GM12874 (cell line): ENCODE results near the gene FABP1.

Experiments
- CTCF ChIP-seq: IDR thresholded peaks from 2 replicates; pipeline ENCODE4 v1.5.1; 2011; ENCODE audit warnings: low read depth, mild to moderate bottlenecking, control low read depth, low read length, moderate library complexity; ENCODE audit not compliant: insufficient read depth

FABP1 gene

GRCh38 chr2:88127638-88127887, 299 bp downstream of the FABP1 start:
- no peak for TF ChIP-seq CTCF

DNA sequence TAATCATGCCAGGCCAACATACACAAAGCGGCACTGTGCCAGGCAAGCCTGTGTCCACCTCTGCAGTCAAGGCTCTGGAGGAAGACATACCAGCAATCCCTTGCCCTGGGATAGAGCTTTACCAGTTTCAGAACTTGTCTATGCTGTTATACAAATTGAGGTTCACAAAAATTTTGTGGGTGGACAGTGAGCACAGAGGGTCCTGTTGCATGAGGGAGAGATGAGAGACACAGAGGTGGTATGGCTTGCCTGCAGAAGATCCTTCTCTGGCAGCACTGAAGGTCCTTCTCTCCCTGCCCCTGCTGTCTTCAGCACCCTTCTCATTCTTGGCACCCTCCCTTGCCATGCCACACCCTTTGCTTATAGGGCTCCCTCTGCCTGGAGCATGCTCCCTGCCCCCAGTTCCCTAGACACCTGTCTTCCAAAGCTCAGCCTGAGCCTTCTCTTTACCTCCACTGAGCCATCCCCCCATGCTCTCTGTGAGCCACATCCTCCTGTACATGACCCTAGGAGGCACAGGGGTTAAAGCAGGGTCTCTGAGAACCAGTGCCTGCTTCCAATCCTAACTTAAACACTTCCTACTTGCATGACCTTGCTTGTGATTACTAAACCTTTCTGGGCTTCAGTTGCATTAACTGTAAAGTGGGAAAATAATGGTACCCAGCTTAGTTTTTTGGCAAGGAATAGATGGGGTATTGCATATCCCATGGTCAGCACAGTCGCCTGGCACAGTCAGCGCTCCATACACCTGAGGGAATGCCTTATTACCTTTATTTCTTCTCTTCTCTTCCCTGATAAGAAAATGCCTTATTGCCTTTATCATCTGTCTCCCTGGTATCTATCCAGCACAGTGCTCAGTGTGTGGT, 857 bp downstream of the FABP1 start:
- no peak for TF ChIP-seq CTCF

DNA sequence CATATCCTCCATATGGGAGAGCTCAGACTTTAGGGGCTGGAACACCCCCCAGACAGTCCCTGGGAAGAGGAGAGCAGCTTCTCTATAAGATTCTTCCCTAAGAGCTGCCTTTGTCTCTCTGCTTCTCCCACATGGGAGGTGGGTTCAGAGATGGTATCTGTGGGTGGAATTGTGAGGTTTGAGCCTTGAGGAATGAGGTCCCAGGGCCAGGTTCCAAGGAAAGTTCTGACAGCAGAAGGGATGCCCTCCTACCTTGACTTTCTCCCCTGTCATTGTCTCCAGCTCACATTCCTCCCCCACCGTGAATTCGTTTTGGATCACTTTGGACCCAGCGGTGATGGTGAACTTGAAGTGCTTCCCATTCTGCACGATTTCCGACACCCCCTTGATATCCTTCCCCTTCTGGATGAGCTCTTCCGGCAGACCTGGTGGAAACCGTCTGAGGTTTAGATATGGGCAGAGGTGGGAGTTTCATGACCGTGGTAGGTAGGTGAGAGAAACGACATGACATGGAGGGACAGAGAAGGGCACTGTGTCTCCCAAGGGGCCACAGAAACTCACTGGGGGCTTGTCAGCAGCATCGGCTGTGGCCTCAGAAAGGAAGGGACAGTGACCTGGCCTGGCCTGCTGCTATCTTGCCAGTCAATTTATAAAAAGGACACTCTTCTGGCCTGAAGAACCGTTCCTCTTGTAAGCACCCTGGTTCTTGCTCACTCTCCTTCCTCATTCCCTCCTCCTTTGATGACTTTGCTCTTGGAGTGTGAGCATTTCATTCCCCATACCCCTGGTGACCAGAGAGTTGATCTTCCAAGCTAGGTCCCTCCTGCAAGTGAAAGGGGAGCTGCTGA, 1.7 kb downstream of the FABP1 start:
- no peak for TF ChIP-seq CTCF

- TF ChIP-seq CTCF = no peak
Observed at GRCh38 chr2:88125344-88125923, 2.4 kb downstream of the FABP1 start.

GRCh38 chr2:88123975-88124917, 3.6 kb downstream of the FABP1 start:
- TF ChIP-seq CTCF = no peak

DNA sequence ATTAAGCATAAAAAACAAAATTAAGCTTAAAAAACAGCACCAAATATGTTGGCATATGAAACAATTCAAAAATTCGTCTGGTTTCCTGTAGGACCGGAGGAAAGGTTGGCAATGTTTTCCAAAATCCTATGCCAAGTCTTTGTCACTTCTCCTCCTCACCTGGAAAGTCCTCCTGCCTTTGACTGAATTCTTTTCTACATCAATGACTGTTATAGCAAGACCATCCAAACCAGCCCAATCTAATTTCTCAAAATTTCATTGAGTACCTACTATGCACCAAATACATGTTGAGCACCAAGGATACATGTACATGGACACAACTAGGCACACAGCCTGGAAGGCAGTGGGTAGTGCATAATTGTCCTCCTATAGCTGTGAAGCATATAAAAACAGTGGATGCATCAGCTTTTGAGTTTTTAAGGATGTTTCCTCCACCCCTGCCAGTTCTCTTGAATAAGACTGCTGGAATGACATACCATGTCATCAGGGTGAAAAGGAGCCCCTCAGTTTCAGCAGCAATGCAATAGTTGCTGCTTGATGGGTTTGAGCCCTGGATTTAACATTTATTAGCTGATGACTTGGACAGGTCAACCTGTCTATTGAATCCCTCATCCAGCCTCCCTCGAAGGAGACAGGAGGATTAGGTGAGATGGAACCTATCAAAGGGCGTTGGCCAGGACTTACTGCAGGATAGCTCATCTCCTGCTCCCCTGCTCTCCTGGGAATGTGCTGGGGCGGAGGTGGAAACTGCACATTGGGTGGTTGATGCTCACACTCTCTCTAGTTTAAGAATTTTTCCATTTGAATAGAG, 4.5 kb downstream of the FABP1 start:
- TF ChIP-seq CTCF = no peak
